Measurements from ENCODE around the gene CEP20.
"Not testable (repeated sequence)": the region's sequence is repeated elsewhere in the genome, so short reads cannot be mapped to it uniquely, and the experiment has no call there.

The CEP20 gene, protein sequence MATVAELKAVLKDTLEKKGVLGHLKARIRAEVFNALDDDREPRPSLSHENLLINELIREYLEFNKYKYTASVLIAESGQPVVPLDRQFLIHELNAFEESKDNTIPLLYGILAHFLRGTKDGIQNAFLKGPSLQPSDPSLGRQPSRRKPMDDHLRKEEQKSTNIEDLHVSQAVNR

DNA sequence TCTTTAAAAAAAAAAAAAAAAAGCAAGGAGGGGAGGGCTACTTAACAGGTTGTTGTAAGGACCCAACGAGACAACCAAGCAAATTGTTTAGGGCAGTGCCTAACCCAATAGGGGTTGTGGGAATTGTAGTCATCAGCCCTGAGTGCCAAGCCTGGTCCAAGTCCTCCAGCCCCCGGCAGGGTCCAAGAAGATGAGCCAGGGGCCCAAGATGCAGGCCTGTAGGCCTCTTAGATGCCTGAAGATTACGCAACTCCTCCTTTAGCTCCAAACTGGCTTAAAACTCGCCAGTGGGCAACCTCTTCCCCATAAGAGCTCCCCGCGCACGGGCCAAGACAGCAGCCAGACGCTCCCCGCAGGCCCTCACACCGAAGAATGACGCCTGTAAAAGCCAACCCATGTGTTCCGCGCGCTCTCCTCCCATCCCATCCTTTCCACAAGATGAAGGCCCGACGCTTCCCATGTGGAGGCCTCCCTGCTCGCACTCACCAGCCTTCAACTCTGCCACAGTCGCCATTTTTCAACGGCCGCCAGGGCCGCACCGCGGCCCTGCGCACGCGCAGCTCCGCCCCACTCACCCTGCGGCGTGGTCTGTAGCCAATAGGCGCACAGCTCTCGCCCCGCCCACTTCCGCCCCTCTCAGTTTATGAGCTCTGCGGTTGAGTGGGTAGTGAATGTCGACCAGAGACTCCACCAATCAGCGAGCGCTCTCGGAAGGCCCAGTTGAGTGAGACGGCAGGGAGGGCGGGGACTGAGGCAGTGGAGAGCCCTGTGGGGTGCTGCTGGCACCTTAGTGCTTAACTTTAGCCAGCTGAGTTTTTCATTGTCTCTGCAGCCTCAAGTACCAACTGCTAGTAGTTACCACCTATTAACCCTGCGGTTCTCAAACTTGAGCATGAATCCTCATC, at the start of gene CEP20:
Gene CEP20, minus strand, starts transcription at position 532 of the 905 bp plus-strand sequence. Its CDS starts 18 bp downstream, at position 514.
- peak; percentile 94 for DNase-seq

DNA sequence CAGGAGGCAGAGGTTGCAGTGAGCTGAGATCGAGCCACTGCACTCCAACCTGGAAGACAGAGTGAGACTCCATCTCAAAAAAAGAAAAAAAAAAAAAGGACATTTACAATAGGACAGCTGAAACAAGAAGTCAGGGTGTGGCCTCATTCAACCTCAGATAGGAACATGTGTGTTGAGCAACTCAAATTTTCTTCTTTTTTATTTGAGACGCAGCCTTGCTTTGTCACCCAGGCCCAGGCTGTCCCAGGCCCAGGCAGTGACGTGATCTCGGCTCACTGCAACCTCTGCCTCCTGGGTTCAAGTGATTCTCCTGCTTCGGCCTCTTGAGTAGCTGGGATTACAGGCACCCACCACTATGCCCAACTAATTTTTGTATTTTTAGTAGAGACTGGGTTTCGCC, 48.4 kb upstream of the CEP20 start:
- not testable (repeated sequence) for DNase-seq

DNA sequence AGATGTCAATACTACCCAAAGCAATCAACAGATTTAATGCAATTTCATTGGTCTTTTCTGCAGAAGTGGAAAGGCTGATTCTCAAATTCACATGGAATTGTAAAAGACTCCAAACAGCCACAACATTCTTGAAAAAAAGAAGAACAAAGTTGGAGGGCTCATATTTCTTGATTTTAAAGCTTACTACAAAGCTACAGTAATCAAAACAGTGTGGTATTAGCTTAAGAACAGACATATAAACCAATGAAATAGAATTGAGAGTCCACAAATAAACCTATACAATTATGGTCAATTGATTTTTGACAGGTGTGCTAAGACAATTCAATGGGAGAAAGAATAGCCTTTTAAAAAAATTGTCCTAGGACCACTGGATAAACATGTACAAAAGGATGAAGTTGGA, 46.6 kb upstream of the CEP20 start:
- no peak for DNase-seq

DNA sequence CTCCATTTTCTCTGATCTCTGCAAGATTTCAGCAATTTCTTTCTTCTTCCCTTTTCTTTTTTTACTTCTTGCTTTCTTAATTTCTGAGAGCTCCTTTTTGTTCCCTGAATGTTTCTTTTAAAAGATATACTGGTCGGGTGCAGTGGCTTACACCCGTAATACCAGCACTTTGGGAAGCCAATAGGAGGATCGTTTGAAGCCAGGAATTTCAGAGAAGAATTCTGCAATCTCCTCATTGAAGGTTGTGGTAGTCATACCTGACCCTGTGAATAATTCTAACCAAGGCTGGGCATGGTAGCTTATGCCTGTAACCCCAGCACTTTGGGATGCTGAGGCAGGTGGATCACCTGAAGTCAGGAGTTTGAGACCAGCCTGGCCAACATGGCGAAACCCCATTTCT, 45.4 kb upstream of the CEP20 start:
- no peak for DNase-seq

DNA sequence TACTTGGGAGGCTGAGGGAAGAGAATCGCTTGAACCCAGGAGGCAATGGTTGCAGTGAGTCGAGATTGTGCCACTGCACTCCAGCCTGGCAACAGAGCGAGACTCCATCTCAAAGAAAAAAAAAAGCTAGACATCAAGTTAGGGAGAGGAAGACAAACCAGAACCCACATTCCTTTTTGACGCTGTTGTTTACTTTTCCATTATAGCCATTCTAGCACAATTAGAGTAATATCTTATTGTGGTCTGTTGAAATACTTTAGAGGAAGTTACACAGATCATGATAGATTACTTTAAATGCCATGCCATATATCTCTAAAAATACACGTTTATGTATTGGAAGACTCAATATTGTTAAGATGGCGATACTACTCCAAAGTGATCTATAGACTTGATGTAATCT, 44.5 kb upstream of the CEP20 start:
- no peak for DNase-seq

DNA sequence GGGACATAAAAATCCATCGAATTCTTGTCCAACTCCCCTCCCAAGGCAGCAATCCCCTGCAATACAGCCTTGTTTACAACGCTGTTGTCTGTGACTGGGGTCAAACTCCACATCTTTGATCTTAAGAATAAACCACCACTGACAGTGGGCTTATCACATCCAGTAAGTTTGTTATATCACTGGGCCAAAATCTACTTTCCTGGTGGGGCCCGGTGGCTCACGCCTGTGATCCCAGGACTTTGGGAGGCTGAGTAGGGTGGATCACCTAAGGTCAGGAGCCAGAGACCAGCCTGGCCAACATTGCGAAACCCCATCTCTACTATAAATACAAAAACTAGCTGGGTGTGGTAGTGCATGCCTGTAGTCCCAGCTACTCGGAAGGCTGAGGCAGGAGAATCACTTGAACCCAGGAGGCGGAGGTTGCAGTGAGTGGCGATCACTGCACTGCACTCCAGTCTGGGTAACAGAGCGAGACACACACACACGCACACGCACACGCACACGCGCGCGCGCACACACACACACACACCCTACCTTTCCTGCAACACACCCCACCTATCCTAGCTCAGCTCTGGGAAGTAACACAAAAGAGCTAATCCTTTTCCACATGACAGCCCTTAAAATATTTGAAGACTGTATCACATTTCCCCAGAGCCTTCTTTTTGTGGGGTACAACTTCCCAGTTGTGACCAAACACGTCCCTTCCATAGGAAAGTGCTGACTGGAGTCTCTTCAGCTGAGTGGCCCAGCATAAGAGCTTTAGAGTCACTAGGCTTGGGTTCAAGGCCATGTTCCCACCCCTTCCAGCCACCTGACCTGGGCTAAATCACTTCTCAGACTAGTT, 40.1 kb upstream of the CEP20 start:
- DNase-seq, result no peak

DNA sequence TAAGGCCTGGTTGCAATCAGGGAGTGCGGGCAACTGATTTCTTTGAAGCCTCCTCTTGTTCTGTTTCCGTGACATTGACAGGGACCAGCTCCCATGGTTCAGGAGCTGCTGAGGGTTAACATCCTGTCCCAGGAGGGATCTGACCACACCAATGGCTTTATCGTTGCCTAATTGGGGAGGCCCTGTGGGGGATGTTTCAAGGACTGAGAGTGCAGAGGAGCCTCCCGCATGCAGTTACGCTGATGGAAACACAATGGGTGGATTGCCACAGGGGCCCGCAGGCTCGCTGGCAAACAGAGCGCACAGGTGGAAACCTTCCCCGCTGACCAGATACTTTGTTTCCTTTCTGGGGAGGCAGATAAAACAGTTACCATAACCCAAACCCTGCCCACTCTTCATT, 37.2 kb upstream of the CEP20 start:
- no peak for DNase-seq

DNA sequence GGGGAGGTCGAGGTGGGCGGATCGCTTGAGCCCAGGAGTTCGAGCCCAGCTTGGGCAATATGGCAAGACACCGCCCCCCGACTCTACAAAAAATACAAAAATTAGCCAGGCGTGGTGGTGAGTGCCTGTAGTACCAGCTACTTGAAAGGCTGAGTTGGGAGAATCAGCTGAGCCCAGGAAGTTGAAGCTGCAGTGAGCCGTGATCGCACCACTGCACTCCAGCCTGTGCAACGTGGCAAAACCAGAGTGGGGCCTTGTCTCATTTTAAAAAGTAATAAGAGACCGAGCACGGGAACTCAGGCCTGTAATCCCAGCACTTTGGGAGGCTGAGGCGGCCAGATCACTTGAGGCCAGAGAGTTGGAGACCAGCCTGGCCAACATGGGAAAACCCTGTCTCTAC, 36.6 kb upstream of the CEP20 start:
- DNase-seq, result no peak

DNA sequence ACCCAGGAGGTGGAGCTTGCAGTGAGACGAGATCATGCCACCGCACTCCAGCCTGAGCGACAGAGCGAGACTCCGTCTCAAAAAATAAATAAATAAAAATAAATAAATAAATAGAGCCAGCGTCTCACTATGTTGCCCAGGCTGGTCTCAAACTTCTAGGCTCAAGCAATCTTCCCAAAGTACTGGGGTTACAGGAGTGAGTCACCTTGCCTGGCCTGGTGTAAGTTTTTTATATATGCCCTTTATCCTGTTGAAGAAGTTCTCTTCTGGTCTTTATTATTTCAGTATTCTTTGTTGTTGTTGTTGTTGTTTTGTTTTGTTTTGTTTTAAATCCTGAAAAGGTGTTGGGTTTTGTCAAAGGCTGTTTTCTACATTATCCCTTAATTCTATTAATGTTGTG, 30.9 kb upstream of the CEP20 start:
- DNase-seq, result no peak

DNA sequence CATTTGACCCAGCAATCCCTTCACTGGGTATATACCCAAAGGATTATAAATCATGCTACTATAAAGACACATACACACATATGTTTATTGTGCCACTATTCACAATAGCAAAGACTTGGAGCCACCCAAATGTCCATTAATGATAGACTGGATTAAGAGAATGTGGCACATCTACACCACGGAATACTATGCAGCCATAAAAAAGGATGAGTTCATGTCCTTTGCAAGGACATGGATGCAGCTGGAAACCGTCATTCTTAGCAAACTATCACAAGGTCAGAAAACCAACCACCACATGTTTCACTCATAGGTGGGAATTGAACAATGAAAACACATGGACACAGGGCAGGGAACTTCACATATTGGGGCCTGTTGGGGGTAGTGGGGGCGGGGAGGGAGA, 29.9 kb upstream of the CEP20 start:
- not testable (repeated sequence) for DNase-seq

DNA sequence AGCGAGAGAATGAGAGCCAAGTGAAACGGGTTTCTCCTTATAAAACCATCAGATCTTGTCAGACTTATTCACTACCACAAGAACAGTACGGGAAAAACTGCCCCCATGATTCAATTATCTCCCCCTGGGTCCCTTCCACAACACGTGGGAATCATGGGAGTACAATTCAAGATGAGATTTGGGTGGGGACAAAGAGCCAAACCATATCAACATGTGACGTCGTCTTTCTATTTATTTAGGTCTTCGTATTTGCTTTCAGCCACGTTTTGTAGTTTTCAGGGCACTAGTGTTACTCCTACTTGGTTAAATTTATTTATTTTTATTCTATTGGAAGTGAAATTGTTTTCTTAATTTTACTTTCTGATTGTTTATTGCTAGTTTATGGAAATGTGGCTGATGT, 27.9 kb upstream of the CEP20 start:
- DNase-seq, result no peak

DNA sequence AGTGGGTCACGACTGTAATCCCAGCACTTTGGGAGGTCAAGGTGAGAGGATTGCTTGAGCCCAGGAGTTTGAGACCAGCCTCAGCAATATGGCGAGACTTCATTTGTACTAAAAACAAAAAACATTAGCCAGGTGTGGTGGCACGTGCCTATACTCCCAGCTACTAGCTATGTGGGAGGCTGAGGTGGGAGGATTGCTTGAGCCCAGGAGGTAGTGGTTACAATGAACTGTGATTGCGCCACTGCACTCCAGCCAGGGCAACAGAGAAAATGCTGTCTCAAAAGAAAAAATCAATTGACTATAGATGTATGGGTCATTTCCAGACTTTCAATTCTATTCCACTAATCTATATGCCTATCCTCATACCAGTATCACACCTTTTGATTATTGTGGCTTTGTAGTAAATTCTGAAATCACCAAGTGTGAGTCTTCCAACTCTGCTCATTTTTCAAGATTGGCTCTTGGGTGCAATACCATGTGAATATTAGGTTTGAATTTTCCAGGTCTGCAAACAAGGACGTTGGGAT, 27.2 kb upstream of the CEP20 start:
- no peak for DNase-seq

DNA sequence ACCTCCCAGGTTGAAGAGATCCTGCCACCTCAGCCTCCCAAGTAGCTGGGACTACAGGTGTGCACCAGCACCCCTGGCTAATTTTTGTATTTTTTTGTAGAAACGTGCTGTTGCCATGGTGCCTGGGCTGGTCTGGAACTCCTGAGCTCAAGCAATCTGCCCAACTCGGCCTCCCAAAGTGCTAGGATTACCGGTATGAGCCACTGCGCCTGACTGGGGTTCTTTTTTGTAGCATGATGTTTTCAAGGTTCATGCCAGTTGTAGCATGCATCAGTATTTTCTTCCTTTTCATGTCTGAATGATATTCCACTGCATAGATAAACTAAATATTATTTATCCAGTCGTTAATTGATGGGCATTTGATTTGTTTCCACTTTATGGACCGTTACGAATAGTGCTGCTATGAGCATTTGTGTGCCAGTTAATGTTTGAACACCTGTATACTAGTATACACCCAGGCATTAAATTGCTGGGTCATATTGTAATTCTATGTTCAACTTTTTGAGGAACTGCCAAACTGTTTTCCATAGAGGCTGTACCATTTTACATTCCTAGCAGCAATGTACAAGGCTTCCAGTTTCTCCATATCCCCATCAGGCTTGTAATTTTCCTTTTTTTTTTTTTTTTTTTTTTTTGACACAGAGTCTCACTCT, 24.8 kb upstream of the CEP20 start:
- DNase-seq, result no peak

DNA sequence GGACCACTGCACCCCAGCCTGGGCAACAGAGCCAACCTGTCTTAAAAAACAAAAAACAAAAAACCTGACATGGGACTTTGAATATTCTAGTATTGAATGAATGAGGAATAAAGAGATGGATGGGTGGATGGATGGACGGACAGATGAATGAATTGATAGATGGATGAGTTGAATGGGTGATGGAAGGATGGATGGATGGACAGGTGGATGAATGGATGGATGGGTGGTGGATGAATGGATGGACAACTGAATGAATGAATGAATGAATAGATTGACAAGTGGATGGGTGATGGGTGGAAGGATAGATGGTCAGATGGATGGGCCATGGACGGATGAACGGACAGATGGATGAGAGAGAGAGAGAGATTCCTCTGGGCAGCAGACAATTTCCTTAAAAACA, 22.8 kb upstream of the CEP20 start:
- DNase-seq, result no peak

DNA sequence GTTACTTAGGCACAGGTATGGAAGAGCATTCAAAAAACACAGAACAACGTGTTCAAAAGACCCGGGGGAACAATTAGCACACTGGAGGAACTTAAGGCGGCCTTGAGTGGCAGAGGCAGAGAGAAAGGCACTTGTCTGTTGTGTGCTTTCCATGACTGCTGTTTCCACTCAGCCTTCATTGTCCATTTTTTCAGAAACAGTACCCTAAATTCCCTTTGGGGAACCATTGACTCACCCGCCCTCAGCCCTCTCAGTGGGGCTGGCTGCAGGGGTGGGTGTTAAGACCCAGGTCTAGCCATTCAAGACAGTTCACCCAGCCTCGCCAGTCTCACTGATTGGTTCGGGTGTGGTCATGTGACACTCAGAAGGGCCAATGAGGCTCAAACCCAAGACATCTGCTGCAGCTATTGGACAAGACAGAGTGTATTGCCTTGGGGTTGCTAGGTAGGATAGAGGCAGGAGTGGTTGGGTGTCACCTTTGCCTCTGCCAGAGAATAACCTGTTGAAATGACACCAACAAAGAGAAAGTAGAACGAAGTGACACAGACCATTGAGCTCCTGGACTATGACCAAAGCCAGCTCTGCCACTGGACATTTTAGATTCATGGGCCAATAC, 19.6 kb upstream of the CEP20 start:
- DNase-seq, result no peak

DNA sequence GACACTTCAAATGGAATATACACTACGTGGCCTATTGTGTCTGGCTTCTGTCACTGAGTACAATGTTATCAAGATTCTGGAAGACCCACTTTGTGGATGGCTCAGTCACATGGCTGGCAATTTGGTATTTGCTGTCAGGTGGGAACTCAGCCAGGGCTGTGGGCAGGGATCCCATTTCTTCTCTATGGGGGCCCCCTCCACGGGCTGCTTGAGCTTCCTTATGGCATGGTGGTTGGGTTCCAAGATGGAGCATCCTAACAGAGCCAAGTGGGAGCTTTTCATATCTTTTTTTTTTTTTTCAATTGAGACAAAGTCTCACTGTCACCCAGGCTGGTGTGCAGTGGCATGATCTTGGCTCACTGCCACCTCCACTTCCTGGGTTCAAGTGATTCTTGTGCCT, 18.0 kb upstream of the CEP20 start:
- no peak for DNase-seq

DNA sequence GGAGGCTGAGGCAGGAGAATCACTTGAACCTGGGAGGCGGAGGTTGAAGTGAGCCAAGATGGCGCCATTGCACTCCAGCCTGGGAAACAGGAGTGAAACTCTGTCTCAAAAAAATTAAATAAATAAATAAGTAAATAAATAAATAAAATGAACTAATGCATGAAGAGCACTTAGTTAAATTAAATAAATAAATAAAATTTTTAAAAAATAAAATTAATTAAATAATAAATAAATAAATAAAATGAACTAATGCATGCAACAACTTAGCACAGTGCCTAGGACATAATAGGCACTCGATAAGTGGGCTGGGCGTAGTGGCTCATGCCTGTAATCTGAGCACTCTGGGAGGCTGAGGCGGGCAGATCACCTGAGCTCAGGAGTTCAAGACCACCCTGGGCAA, 15.6 kb upstream of the CEP20 start:
- no peak for DNase-seq

DNA sequence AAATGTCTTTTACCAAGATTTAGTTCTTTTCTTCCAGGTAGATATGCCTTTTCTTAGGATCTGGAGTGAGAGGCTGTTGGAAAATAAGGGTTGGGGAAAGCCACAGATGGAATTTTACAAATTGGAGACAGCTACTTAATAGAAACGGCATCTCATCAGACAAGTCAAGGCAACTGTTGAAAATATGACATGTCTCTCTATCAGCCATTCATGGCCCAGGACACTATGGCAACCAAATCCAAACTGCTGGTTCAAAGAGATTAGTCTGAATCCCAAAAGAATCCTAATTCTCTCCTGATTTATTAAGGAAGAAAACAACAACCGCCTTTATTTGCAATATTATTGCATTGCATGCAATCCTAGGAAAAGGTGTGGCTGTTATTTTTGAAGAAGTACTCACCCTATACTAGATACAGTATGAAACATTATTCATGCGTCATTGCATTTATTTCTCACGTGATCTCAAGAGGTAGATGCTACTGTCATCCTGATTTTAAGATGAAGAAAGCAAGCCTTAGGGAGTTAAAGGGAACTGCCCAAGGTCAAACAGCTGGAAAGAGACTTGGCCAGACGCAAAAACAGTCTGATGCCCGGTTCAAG, 12.6 kb upstream of the CEP20 start:
- DNase-seq, result no peak

DNA sequence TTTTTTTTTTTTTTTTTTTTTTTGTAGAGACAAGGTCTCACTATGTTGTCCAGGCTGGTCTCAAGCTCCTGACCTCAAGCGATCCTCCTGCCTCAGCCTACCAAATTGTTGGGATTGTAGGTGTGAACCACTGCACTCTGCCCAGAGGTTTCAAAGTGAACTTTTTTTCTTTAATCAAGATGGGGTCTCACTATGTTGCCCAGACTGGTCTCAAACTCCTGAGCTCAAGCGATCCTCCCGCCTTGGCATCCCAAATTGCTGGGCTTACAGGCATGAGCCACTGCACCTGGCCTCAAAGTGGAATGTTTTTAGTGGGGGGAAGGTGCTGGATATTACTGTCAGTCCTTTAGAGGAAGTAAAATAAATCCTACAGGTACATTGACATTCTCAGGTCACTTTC, 12.0 kb upstream of the CEP20 start:
- DNase-seq, result no peak

DNA sequence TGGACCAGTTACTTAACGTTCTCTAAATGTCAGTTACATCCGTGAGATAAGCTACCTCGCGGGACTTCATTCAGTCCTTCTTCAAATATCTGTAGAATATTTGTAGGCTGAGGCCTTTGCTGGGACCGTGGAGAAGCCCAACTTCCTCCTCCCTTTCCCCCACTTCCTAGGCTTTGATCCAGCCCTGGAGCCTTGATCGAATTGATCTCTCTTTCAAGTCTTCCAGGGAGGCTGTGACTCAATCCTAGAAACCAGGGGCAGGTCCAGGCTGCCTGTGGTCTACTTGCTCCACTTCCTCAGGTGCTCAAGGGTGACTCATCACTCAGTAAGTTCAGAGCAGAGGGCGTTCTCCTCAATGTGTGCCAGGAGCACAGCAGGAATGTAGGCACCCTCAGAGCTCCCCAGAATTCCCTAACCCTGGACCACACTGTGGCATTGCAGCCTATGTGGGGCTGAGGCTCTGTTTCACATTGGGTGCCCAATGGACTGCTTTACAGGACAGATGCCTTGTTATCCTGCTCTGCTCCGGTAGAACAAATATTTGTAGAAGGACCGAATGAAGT, 11.2 kb upstream of the CEP20 start:
- DNase-seq, result no peak

DNA sequence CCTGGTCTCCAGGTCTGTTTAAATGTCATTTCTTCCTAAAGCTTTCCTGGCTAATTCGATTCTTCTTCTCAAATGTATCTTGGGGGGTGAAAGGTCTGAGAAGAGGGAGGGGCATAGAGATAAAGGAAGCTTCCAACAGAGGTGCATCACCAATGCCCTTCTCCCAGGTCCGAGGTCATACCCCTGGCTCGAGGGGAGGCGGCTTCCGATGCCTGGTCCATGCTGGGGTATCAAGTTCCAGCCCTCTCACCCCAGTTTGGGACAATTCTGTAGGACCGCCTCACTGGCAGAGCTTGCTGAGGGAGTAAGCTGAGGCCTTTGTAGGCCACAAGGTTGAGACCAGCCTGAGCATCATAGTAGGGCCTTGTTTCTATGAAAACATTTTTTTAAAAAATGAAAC, 10.3 kb upstream of the CEP20 start:
- DNase-seq, result no peak

DNA sequence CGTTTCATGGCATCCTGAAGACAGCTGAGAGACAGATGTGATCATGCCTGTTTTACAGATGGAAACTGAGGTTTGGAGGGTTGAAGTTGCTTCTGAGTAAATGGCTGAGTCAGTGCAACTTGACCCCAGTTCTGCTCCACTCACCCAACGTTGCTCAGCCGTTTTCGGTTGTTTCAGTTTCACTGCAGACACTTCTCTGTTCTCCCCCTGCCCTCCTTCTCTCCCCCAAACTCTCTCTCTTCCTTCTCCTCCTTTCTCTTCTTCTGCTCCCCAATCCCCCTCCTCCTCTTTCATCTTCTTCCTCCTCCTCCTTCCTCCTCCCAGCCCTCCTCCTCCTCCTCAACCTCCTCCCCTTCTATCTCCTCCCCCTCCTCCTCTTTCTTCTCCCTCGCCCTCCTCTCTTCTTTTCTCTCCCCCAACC, 9.4 kb upstream of the CEP20 start:
- no peak for DNase-seq
